ENCODE data around the gene FGD6. TPM values are rescaled to one million over a fixed set of nuclear protein-coding genes. Genes with fewer than 3 reads are reported as not detected.
A peak's percentile ranks its signal among the peaks of the same experiment; 100 is the strongest.

FGD6 gene
- total RNA-seq, 2 experiments from 2014 or later, result 1.5 TPM

- Histone ChIP-seq H3K9me3 (ENCODE audit: control insufficient read depth in 1 of 2, insufficient read depth in 1 of 2, low read length in 2 of 2) (no peaks in the 10 kb centered on the region), H3K4me3 (ENCODE audit: low read length) (no peak overlapping the region), H3K27ac (ENCODE audit: low read depth in 1 of 2, low read length in 2 of 2) (no peak overlapping the region), H3K27me3 (ENCODE audit: control insufficient read depth in 1 of 2, insufficient read depth in 2 of 2, low read length in 2 of 2) (no peaks in the 10 kb centered on the region), H3K36me3 (ENCODE audit: insufficient read depth, low read length) (no peaks in the 10 kb centered on the region), H3K4me1 (ENCODE audit: insufficient read depth, low read length) (no peaks in the 10 kb centered on the region)
- H3K4me3 Mint-ChIP-seq, result no peak overlapping the region
- no peak for TF ChIP-seq CTCF (IDR thresholded peaks at IDR 0.05)
- no peaks in the 10 kb centered on the region for H3K9me3 Mint-ChIP-seq
- no peak overlapping the region for H3K27ac Mint-ChIP-seq
- ChIA-PET POLR2A (no interaction called here), CTCF (interaction anchor here (0.8 to 3.8 kb wide), 4 partner anchors 10 to 425 kb away, joined by 3 to 30 read pairs (median 8); partner anchors contain the start of genes FGD6 and VEZT)
- H3K4me1 Mint-ChIP-seq (ENCODE audit: low read depth), result no peaks in the 10 kb centered on the region
- no peaks in the 10 kb centered on the region for H3K36me3 Mint-ChIP-seq (ENCODE audit: low read depth)
- DNase-seq (peak in 2 of 14 experiments; percentile 13 to 44), ATAC-seq (ENCODE audit: poor library complexity) (peak; percentile 46)
- intact Hi-C loops (cut with DNase I, micrococcal nuclease), result loop anchor here (1.0 to 10.0 kb wide), 9 partner anchors 100 to 1401 kb away; partner anchors contain the start of genes FGD6 (in 2 of the 2), HAL (in 2 of the 2) and VEZT (in 2 of the 2)
- no peaks in the 10 kb centered on the region for H3K27me3 Mint-ChIP-seq
Observed at GRCh38 chr12:95116773-95117172, 100.5 kb downstream of the FGD6 start.

GRCh38 chr12:95116341-95116740 is 100.9 kb downstream of the FGD6 start:
- no peaks in the 10 kb centered on the region for H3K27me3 Mint-ChIP-seq
- no peaks in the 10 kb centered on the region for H3K36me3 ChIP-seq (ENCODE audit: insufficient read depth, low read length)
- intact Hi-C loops (cut with DNase I, micrococcal nuclease), result loop anchor here (2.0 to 10.0 kb wide), 6 partner anchors 100 to 1401 kb away; partner anchors contain the start of genes HAL (in 2 of the 2), FGD6 (in 1 of the 2) and VEZT (in 1 of the 2)
- TF ChIP-seq CTCF (IDR thresholded peaks at IDR 0.05), result no peak
- H3K27ac Mint-ChIP-seq, result no peak overlapping the region
- no peak overlapping the region for H3K4me3 ChIP-seq (ENCODE audit: low read length)
- ChIA-PET POLR2A (interaction anchor here (0.6 kb wide), 1 partner anchor 101 kb away, joined by 3 read pairs; the partner anchor contains the start of genes FGD6 and VEZT), CTCF (interaction anchor here (0.8 to 3.8 kb wide), 4 partner anchors 9 to 425 kb away, joined by 3 to 30 read pairs (median 8); partner anchors contain the start of genes FGD6 and VEZT)
- no peak overlapping the region for H3K27ac ChIP-seq (ENCODE audit: low read depth in 1 of 2, low read length in 2 of 2)
- H3K9me3 ChIP-seq (ENCODE audit: control insufficient read depth in 1 of 2, insufficient read depth in 1 of 2, low read length in 2 of 2), result no peaks in the 10 kb centered on the region
- no peaks in the 10 kb centered on the region for H3K4me1 Mint-ChIP-seq (ENCODE audit: low read depth)
- H3K4me3 Mint-ChIP-seq, result no peak overlapping the region
- H3K36me3 Mint-ChIP-seq (ENCODE audit: low read depth), result no peaks in the 10 kb centered on the region
- DNase-seq, result no peak
- no peaks in the 10 kb centered on the region for H3K4me1 ChIP-seq (ENCODE audit: insufficient read depth, low read length)
- ATAC-seq (ENCODE audit: poor library complexity), result no peak
- no peaks in the 10 kb centered on the region for H3K9me3 Mint-ChIP-seq
- H3K27me3 ChIP-seq (ENCODE audit: control insufficient read depth in 1 of 2, insufficient read depth in 2 of 2, low read length in 2 of 2), result no peaks in the 10 kb centered on the region

GRCh38 chr12:95115641-95116040 is 101.6 kb downstream of the FGD6 start:
- POLR2A ChIA-PET, result interaction anchor here (0.6 kb wide), 1 partner anchor 102 kb away, joined by 3 read pairs; the partner anchor contains the start of genes FGD6 and VEZT
- H3K4me3 ChIP-seq (ENCODE audit: low read length), result no peak overlapping the region
- H3K27ac ChIP-seq (ENCODE audit: low read depth in 1 of 2, low read length in 2 of 2), result no peak overlapping the region
- ATAC-seq (ENCODE audit: poor library complexity) (no peak), DNase-seq (no peak)
- no peaks in the 10 kb centered on the region for H3K36me3 Mint-ChIP-seq (ENCODE audit: low read depth)
- no peak overlapping the region for H3K4me3 Mint-ChIP-seq
- no peaks in the 10 kb centered on the region for H3K9me3 ChIP-seq (ENCODE audit: control insufficient read depth in 1 of 2, insufficient read depth in 1 of 2, low read length in 2 of 2)
- H3K36me3 ChIP-seq (ENCODE audit: insufficient read depth, low read length), result no peaks in the 10 kb centered on the region
- H3K27ac Mint-ChIP-seq, result no peak overlapping the region
- no peaks in the 10 kb centered on the region for H3K9me3 Mint-ChIP-seq
- H3K27me3 ChIP-seq (ENCODE audit: control insufficient read depth in 1 of 2, insufficient read depth in 2 of 2, low read length in 2 of 2), result no peaks in the 10 kb centered on the region
- CTCF ChIA-PET, result interaction anchor here (3.8 kb wide), 1 partner anchor 418 kb away, joined by 30 read pairs; no protein-coding TSS in a partner anchor
- intact Hi-C loops (cut with DNase I, micrococcal nuclease), result loop anchor here (2.0 to 10.0 kb wide), 6 partner anchors 101 to 1402 kb away; partner anchors contain the start of genes HAL (in 2 of the 2), FGD6 (in 1 of the 2) and VEZT (in 1 of the 2)
- no peaks in the 10 kb centered on the region for H3K27me3 Mint-ChIP-seq
- no peaks in the 10 kb centered on the region for H3K4me1 Mint-ChIP-seq (ENCODE audit: low read depth)
- H3K4me1 ChIP-seq (ENCODE audit: insufficient read depth, low read length), result no peaks in the 10 kb centered on the region
- no peak for TF ChIP-seq CTCF (IDR thresholded peaks at IDR 0.05)
